Measurements from ENCODE around the gene VPS8.

DNA sequence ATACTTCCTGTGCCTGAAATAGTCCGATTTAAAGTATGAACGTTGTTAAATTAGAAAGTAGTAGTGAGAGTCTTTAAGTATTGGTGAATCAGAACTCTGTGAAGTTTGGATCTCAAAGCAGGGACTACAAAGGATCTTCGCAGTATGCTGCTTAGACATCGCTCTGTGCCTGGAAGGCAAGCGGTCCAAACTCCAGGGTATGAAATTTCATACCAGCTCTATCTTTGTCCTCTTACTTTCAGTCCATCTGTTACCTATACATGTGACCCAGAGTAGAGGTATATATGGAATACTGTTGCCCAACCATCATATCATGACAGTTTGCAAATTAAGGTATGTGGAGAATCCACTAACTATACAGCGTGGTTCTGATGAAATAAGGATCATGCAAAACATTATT lies 34.5 kb downstream of the VPS8 start:
- TF ChIP-seq, protein P1, sequence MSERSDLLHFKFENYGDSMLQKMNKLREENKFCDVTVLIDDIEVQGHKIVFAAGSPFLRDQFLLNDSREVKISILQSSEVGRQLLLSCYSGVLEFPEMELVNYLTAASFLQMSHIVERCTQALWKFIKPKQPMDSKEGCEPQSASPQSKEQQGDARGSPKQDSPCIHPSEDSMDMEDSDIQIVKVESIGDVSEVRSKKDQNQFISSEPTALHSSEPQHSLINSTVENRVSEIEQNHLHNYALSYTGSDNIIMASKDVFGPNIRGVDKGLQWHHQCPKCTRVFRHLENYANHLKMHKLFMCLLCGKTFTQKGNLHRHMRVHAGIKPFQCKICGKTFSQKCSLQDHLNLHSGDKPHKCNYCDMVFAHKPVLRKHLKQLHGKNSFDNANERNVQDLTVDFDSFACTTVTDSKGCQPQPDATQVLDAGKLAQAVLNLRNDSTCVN (tag by site-specific recombination; optimal IDR thresholded peaks at IDR 0.05) = no peak
- no peak for TF ChIP-seq CTCF (tag by site-specific recombination; IDR thresholded peaks at IDR 0.05)
- TF ChIP-seq ZNF843 (tag by site-specific recombination; IDR thresholded peaks at IDR 0.05) = no peak
- TF ChIP-seq PRDM4 (tag by site-specific recombination; IDR thresholded peaks at IDR 0.05) = no peak
- no peak for TF ChIP-seq ZBTB1 (tag by site-specific recombination; IDR thresholded peaks at IDR 0.05)
- TF ChIP-seq REST (tag by site-specific recombination; IDR thresholded peaks at IDR 0.05) = no peak
- TF ChIP-seq ZSCAN16 (tag by site-specific recombination; IDR thresholded peaks at IDR 0.05) = no peak
- TF ChIP-seq ZNF214 (tag by site-specific recombination; IDR thresholded peaks at IDR 0.05; ENCODE audit: borderline replicate concordance) = no peak
- no peak for TF ChIP-seq ZNF530 (tag by site-specific recombination; IDR thresholded peaks at IDR 0.05; ENCODE audit: low read depth)

Measured in HEK293 (cell line).